ENCODE measurements around the gene RNASEL.
A peak's percentile ranks its signal among the peaks of the same experiment; 100 is the strongest.

RNASEL gene

DNA sequence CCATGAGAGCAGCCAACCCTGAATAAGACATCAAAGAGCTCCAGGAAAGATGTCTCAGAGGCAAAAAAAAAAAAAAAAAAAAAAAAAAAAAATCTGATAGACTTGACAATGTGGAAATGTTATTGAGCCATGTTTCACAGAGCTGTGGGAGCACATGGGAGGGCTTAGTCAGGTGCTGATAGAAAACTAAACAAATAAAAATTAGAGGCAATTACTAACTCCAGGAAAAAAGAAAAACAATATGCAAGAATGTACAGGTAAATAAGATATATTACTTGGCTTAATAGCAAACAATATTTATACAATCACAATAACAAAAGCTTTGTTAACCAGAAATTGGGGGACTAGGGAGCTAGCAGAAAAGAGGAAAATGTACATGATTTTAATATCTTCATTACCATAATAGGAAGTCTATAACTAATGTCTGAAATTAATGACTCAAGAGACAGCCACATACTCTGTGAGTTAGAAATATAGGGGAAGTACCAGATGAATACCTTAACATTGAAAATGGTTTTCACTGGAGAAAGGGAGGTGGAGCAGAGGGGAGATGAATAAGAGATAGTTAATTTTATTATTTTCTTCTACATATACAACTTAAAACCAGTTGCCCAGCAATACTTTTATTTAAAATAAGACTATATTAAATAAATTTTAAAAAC lies 32.0 kb upstream of the RNASEL start:
- H3K27me3 ChIP-seq (ENCODE audit: control insufficient read depth, insufficient read depth, low read length) = peaks cover 27% of the 10 kb centered on the region
- no peaks in the 10 kb centered on the region for H3K9me3 ChIP-seq (ENCODE audit: control insufficient read depth, insufficient read depth, low read length)
- peaks cover 31% of the 10 kb centered on the region for H3K4me1 ChIP-seq (ENCODE audit: control insufficient read depth, insufficient read depth, low read length)
- H3K27ac ChIP-seq (ENCODE audit: low read depth, low read length) = no peak overlapping the region
- H3K4me3 ChIP-seq (ENCODE audit: low read depth, low read length) = no peak overlapping the region
- no peak overlapping the region for H3K9ac ChIP-seq (ENCODE audit: low read depth, low read length)
- no peaks in the 10 kb centered on the region for H3K36me3 ChIP-seq (ENCODE audit: control insufficient read depth, insufficient read depth, low read length)

DNA sequence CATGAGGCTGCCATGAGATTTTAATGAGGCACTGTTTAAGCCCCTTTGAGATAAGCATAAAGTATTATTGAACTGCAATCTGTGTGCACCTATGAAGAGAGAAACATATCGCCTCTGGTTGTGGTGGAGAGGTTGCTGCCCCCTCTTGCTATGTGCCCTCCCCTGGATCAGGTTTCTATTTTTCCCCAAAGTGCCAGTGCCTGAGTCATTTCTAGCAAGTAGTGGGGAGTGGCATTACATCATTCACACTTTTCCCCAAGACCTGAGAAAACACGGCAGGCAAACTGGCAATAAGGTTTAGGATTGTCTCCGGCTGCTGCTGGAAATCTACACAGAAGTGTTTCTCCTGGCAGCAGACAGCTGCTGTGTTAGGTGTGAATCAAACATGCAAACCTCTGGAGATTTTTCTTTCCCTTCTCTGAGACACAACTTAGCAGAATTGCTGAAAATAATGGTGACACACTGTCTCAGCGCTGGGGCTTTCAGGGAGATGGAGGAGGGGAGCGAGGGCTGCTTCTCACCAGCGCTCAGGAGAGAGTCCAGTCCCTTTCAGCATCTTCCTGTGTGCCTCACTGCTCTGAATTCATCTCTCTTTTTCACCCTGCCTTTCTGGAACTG lies 28.8 kb upstream of the RNASEL start:
- Histone ChIP-seq H3K9me3 (ENCODE audit: control insufficient read depth, insufficient read depth, low read length) (no peaks in the 10 kb centered on the region), H3K9ac (ENCODE audit: low read depth, low read length) (no peak overlapping the region), H3K4me3 (ENCODE audit: low read depth, low read length) (no peak overlapping the region), H3K36me3 (ENCODE audit: control insufficient read depth, insufficient read depth, low read length) (no peaks in the 10 kb centered on the region), H3K27me3 (ENCODE audit: control insufficient read depth, insufficient read depth, low read length) (peaks cover 58% of the 10 kb centered on the region), H3K27ac (ENCODE audit: low read depth, low read length) (peak overlapping the region; percentile 30), H3K4me1 (ENCODE audit: control insufficient read depth, insufficient read depth, low read length) (peaks cover 50% of the 10 kb centered on the region)

DNA sequence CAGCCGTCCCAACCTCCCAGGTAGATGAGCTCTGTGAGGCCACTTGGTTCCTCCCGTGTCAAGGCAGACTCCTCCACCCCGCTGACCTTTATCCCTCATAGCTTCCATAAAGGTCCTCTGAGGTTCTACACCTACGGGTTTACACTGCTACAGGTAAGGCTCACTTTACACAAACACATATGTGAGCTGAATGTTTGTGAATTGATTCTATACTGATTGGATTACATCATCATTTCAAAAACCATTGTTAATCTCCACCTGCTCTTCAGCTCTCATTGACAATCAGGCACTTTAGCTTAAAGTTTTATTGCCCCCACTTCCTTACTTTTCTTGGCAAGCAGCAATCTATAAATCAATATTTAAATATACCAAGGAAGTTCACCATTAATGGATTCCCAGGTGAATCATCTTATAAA lies 28.0 kb upstream of the RNASEL start:
- Histone ChIP-seq H3K9me3 (ENCODE audit: control insufficient read depth, insufficient read depth, low read length) (no peaks in the 10 kb centered on the region), H3K36me3 (ENCODE audit: control insufficient read depth, insufficient read depth, low read length) (no peaks in the 10 kb centered on the region), H3K27ac (ENCODE audit: low read depth, low read length) (no peak overlapping the region), H3K9ac (ENCODE audit: low read depth, low read length) (0 out of 2 replicates have a peak overlapping the region, but pooled peaks have one; percentile 5), H3K27me3 (ENCODE audit: control insufficient read depth, insufficient read depth, low read length) (peaks cover 66% of the 10 kb centered on the region), H3K4me3 (ENCODE audit: low read depth, low read length) (peak overlapping the region; percentile 61; the same call in 1 of the 2 replicates), H3K4me1 (ENCODE audit: control insufficient read depth, insufficient read depth, low read length) (peaks cover 54% of the 10 kb centered on the region)

DNA sequence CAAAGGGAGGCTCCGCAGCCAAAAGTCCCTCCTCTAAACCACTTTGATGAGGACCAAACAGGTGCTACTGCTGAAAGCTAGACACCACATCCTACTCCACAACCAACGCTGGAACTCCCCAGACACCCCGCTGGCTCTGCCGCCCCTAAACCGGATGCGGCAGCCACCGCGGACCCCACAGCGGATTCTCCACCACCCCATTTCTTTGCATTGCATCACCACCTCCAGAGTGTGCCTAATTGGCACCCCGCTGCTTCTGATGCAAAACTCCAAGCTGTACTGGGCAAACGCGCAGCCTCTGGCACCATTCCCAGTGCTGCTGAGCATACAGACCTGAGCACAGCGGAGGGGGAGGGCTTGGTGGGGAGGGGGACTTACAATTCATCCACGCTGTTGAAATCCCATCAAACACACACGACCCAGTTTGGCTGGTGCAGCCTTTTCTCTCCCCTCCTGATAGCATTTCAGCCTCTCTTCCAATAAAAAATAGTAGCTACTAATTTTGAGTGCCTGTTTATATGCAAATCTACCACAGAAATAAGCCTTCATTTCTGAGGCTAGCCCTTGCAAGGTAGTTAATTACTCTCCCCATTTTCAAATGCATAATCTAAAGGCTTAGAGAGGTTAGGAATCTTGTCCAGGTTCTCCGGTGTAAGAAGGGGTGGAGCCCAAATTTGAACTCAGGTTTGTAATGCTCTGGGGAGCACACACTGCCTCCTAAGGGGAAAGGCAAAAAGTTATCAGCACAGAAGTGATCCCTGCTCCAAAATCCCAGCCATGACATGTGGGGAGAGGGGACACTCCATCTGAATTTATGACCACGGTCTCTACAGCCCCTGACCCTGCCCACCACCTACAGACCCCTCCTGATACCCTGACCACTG lies 27.3 kb upstream of the RNASEL start:
- Histone ChIP-seq H3K27me3 (ENCODE audit: control insufficient read depth, insufficient read depth, low read length) (peaks cover 67% of the 10 kb centered on the region), H3K36me3 (ENCODE audit: control insufficient read depth, insufficient read depth, low read length) (no peaks in the 10 kb centered on the region), H3K4me1 (ENCODE audit: control insufficient read depth, insufficient read depth, low read length) (peaks cover 59% of the 10 kb centered on the region), H3K9me3 (ENCODE audit: control insufficient read depth, insufficient read depth, low read length) (no peaks in the 10 kb centered on the region), H3K27ac (ENCODE audit: low read depth, low read length) (peak overlapping the region; percentile 78), H3K4me3 (ENCODE audit: low read depth, low read length) (peak overlapping the region; percentile 61), H3K9ac (ENCODE audit: low read depth, low read length) (peak overlapping the region; percentile 5; the same call in 1 of the 2 replicates)

DNA sequence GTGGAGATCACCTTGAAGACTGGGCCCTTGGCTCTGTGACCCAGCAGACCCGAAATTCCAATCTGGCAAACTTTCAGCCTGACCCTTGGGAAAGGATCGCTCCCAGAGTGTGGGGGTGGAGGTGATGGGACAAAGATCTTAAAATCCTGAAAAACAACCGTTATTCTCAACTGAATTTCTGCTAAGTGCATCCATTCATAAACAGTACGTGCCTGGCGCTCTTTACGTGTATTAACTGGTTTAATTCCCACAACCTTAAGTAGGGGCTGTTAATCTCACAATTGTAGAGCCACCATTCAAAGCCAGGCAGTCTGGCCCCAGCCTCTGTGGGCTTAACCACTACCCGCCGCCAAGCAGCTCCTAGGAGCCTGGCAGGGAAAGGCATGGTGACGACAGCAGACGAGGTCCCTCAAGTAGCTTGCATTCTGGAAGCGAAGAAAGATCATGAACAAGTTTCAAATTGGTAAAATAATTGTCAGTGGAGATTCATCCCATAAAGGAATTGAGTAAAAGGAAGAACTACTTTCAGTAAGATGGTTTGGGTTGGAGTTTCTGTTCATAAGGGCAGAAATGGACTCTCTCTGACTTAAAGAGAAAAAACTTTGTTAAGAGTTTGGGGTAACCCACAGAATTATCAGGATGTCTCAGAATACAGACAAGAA lies 26.5 kb upstream of the RNASEL start:
- Histone ChIP-seq H3K4me3 (ENCODE audit: low read depth, low read length) (peak overlapping the region; percentile 61), H3K27me3 (ENCODE audit: control insufficient read depth, insufficient read depth, low read length) (peaks cover 73% of the 10 kb centered on the region), H3K27ac (ENCODE audit: low read depth, low read length) (peak overlapping the region; percentile 78)

DNA sequence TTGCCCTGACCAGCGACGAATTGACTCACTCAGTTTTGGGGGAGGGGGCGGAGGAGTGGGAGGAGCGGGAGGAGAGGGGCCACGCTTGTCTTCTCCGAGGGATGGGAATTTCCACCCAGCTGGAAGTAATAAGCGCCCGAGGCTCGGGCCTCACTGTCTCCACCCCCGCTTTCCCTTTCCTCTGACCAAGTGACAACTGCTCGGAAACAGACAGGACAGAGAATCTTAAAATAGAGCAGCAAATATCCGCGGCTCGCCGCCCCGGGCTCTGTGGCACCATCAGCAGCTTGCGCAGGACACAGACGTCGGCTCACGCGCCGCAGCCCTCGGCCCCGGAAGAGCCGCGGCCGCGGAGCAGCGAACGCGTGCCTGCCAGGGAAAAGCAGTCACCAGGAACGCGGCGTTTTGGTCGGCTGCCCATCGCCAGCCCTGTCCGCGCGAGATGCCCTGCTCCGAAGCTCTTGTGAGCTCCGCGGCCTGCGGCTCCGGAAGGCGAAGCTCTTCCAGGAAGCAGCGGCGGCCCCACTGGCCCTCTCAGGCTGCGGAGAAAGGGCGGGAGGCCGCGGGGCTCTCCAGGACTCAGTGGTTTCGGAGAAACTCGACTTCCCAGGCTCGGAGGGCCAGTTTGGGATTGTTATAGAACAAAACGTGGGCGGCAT lies 25.9 kb upstream of the RNASEL start:
- H3K9me3 ChIP-seq (ENCODE audit: control insufficient read depth, insufficient read depth, low read length) = no peaks in the 10 kb centered on the region
- peaks cover 64% of the 10 kb centered on the region for H3K4me1 ChIP-seq (ENCODE audit: control insufficient read depth, insufficient read depth, low read length)
- H3K27me3 ChIP-seq (ENCODE audit: control insufficient read depth, insufficient read depth, low read length) = peaks cover 76% of the 10 kb centered on the region
- peak overlapping the region; percentile 78 for H3K27ac ChIP-seq (ENCODE audit: low read depth, low read length)
- peak overlapping the region; percentile 61 for H3K4me3 ChIP-seq (ENCODE audit: low read depth, low read length)
- H3K36me3 ChIP-seq (ENCODE audit: control insufficient read depth, insufficient read depth, low read length) = no peaks in the 10 kb centered on the region
- H3K9ac ChIP-seq (ENCODE audit: low read depth, low read length) = peak overlapping the region; percentile 65

More for the DNA sequence above, 26.5 kb upstream of the RNASEL start:
- H3K9me3 ChIP-seq (ENCODE audit: control insufficient read depth, insufficient read depth, low read length) = no peaks in the 10 kb centered on the region
- no peaks in the 10 kb centered on the region for H3K36me3 ChIP-seq (ENCODE audit: control insufficient read depth, insufficient read depth, low read length)
- H3K4me1 ChIP-seq (ENCODE audit: control insufficient read depth, insufficient read depth, low read length) = peaks cover 64% of the 10 kb centered on the region
- peak overlapping the region; percentile 65 for H3K9ac ChIP-seq (ENCODE audit: low read depth, low read length)

DNA sequence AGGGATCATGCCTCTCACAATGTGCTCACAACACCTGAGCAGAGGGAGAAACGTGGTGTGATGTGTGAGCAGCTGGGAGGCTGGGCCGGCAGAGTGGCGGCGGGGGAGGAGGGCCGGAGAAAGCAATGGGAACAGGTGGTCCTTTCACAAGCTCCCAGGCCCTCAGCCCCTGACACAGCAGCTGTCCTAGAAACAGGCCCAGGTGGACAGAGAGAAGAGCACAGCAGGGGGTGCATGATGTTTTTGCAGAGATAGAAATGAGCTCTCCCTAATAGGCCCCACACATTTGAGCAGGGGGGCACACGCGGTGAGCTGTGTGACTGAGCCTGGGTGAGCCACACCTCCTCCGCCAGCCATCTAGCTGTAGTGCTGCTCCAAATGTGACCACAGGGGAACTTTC lies 22.7 kb upstream of the RNASEL start:
- no peak overlapping the region for H3K27ac ChIP-seq (ENCODE audit: low read depth, low read length)
- H3K36me3 ChIP-seq (ENCODE audit: control insufficient read depth, insufficient read depth, low read length) = no peaks in the 10 kb centered on the region
- H3K4me3 ChIP-seq (ENCODE audit: low read depth, low read length) = no peak overlapping the region
- H3K9ac ChIP-seq (ENCODE audit: low read depth, low read length) = no peak overlapping the region
- no peaks in the 10 kb centered on the region for H3K9me3 ChIP-seq (ENCODE audit: control insufficient read depth, insufficient read depth, low read length)
- H3K4me1 ChIP-seq (ENCODE audit: control insufficient read depth, insufficient read depth, low read length) = peaks cover 41% of the 10 kb centered on the region
- peaks cover 70% of the 10 kb centered on the region for H3K27me3 ChIP-seq (ENCODE audit: control insufficient read depth, insufficient read depth, low read length)

DNA sequence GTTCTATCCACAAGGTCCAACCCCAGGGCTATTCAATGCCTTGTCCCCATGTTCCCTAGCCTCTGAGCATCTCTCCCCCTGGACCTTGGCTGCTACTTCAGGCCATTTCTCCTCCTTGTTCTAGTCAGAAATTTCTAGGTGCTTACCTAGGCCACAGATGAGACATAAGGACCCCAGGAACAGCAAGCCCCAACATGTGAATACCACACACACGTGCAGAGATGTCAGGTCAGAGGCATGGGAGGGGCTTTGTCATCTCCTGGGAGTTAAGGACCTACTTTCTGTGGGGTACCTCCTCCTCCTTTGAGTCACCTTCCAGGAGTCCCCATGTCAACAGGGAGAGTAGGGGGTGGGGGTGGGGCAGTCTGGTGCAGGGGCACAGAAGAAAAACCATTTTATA lies 22.3 kb upstream of the RNASEL start:
- no peak overlapping the region for H3K27ac ChIP-seq (ENCODE audit: low read depth, low read length)
- H3K36me3 ChIP-seq (ENCODE audit: control insufficient read depth, insufficient read depth, low read length) = no peaks in the 10 kb centered on the region
- no peak overlapping the region for H3K9ac ChIP-seq (ENCODE audit: low read depth, low read length)
- peaks cover 71% of the 10 kb centered on the region for H3K27me3 ChIP-seq (ENCODE audit: control insufficient read depth, insufficient read depth, low read length)
- H3K9me3 ChIP-seq (ENCODE audit: control insufficient read depth, insufficient read depth, low read length) = no peaks in the 10 kb centered on the region
- peaks cover 37% of the 10 kb centered on the region for H3K4me1 ChIP-seq (ENCODE audit: control insufficient read depth, insufficient read depth, low read length)
- H3K4me3 ChIP-seq (ENCODE audit: low read depth, low read length) = no peak overlapping the region

DNA sequence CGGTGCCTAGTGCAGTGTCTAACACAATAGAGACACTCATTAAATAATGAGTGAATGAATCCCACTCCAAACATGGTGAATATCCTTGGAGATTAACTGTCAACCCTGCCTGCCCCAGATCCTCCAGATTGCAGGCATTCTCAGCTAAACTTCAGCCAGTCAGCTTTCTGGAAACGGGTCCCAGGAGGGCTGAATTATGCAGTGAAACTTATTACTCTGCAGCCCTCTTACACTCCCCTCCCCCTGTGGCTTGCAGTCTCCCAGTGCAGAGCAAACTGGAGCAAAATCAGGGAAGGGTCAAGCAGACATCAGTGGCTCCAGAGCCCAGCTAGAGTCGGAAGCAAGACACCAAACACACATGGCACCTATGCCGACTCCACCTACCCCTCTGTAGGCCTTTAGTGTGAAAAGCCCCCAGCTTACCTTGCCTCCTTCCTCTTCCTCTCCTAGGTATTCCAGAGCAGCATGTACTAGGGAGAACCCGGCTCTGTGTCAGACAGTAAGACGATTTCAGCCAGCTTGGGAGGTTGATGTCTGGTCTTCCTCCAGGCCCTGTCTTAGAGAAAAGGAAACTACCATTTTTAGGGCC lies 21.6 kb upstream of the RNASEL start:
- H3K27me3 ChIP-seq (ENCODE audit: control insufficient read depth, insufficient read depth, low read length) = peaks cover 70% of the 10 kb centered on the region
- H3K27ac ChIP-seq (ENCODE audit: low read depth, low read length) = no peak overlapping the region
- H3K4me3 ChIP-seq (ENCODE audit: low read depth, low read length) = no peak overlapping the region
- no peaks in the 10 kb centered on the region for H3K9me3 ChIP-seq (ENCODE audit: control insufficient read depth, insufficient read depth, low read length)
- H3K9ac ChIP-seq (ENCODE audit: low read depth, low read length) = no peak overlapping the region
- H3K4me1 ChIP-seq (ENCODE audit: control insufficient read depth, insufficient read depth, low read length) = peaks cover 32% of the 10 kb centered on the region
- H3K36me3 ChIP-seq (ENCODE audit: control insufficient read depth, insufficient read depth, low read length) = no peaks in the 10 kb centered on the region

Data from HUES48 (cell line).